Trophoblast cell (in vitro differentiated cells and primary cell): ENCODE data around the gene ADD2.
"Not testable (repeated sequence)": the region's sequence is repeated elsewhere in the genome, so short reads cannot be mapped to it uniquely, and the experiment has no call there.

Source experiments
- DNase-seq, 2 donors: peaks; one replicate each; pipeline ENCODE4 v3.0.0-alpha.2; 2016
- H2AFZ ChIP-seq: 2 replicates; pipeline ENCODE4 v1.6.1; 2013; ENCODE audit warnings: low read length, moderate library complexity, mild to moderate bottlenecking; ENCODE audit not compliant: insufficient read depth, poor library complexity
- H2AK5ac ChIP-seq: 2 replicates; pipeline ENCODE4 v1.6.1; 2013; ENCODE audit warnings: mild to moderate bottlenecking, low read length
- H2BK120ac ChIP-seq: 2 replicates; pipeline ENCODE4 v1.6.1; 2013; ENCODE audit warnings: low read length, mild to moderate bottlenecking, moderate library complexity; ENCODE audit not compliant: insufficient read depth, poor library complexity
- H2BK12ac ChIP-seq: 2 replicates; pipeline ENCODE4 v1.6.1; 2013; ENCODE audit warnings: mild to moderate bottlenecking, low read length, moderate library complexity
- H2BK5ac ChIP-seq: 2 replicates; pipeline ENCODE4 v1.6.1; 2013; ENCODE audit warnings: low read length, low read depth, moderate library complexity, mild to moderate bottlenecking; ENCODE audit not compliant: poor library complexity
- H3K14ac ChIP-seq: 2 replicates; pipeline ENCODE4 v1.6.1; 2013; ENCODE audit warnings: mild to moderate bottlenecking, low read length
- H3K18ac ChIP-seq: 2 replicates; pipeline ENCODE4 v1.6.1; 2013; ENCODE audit warnings: mild to moderate bottlenecking, low read length
- H3K23ac ChIP-seq: 2 replicates; pipeline ENCODE4 v1.6.1; 2013; ENCODE audit warnings: low read length
- H3K27ac ChIP-seq: 2 replicates; pipeline ENCODE4 v1.5.1; 2013; ENCODE audit warnings: low read depth, mild to moderate bottlenecking, inconsistent platforms, low read length, moderate library complexity
- H3K27me3 ChIP-seq: 2 replicates; pipeline ENCODE4 v1.6.1; 2013; ENCODE audit warnings: inconsistent platforms, mild to moderate bottlenecking, low read length, moderate library complexity; ENCODE audit not compliant: insufficient read depth
- H3K36me3 ChIP-seq, 2 experiments: 1 replicate in 1 of 2; 2 replicates in 1 of 2; pipeline ENCODE4 v1.6.1; 2013; ENCODE audit warnings: low read length in 2 of 2, mild to moderate bottlenecking in 2 of 2, moderate library complexity in 1 of 2; ENCODE audit not compliant: insufficient read depth in 2 of 2, control insufficient read depth in 1 of 2
- H3K4ac ChIP-seq: 2 replicates; pipeline ENCODE4 v1.6.1; 2013; ENCODE audit warnings: low read depth, mild to moderate bottlenecking, low read length, moderate library complexity
- H3K4me1 ChIP-seq, 2 experiments: 1 replicate in 1 of 2; 2 replicates in 1 of 2; pipeline ENCODE4 v1.6.1; 2013; ENCODE audit warnings: low read length in 2 of 2, mild to moderate bottlenecking in 2 of 2, moderate library complexity in 1 of 2; ENCODE audit not compliant: insufficient read depth in 2 of 2, control insufficient read depth in 1 of 2
- H3K4me2 ChIP-seq: 2 replicates; pipeline ENCODE4 v1.6.1; 2013; ENCODE audit warnings: inconsistent platforms, mild to moderate bottlenecking, low read length, moderate library complexity
- H3K4me3 ChIP-seq: 2 replicates; pipeline ENCODE4 v1.5.1; 2013; ENCODE audit warnings: mild to moderate bottlenecking, low read depth, low read length, inconsistent platforms
- H3K79me1 ChIP-seq: one replicate; pipeline ENCODE4 v1.6.1; 2013; ENCODE audit warnings: low read length
- H3K79me2 ChIP-seq: 2 replicates; pipeline ENCODE4 v1.6.1; 2013; ENCODE audit warnings: low read length, mild to moderate bottlenecking; ENCODE audit not compliant: control insufficient read depth, insufficient read depth, poor library complexity
- H3K9ac ChIP-seq: 2 replicates; pipeline ENCODE4 v1.6.1; 2013; ENCODE audit warnings: mild to moderate bottlenecking, low read length
- H3K9me3 ChIP-seq: 2 replicates; pipeline ENCODE4 v1.6.1; 2013; ENCODE audit warnings: low read depth, mild to moderate bottlenecking, control low read depth, inconsistent platforms, low read length; ENCODE audit not compliant: insufficient read depth
- H4K12ac ChIP-seq: 2 replicates; pipeline ENCODE4 v1.6.1; 2013; ENCODE audit warnings: low read depth, mild to moderate bottlenecking, low read length, moderate library complexity
- H4K8ac ChIP-seq: 2 replicates; pipeline ENCODE4 v1.6.1; 2013; ENCODE audit warnings: low read depth, mild to moderate bottlenecking, low read length, moderate library complexity
- H4K91ac ChIP-seq: one replicate; pipeline ENCODE4 v1.6.1; 2013; ENCODE audit warnings: low read depth, mild to moderate bottlenecking, low read length, moderate library complexity
- WGBS: extraction: QIAGEN DNeasy Blood & Tissue Kit; methylation state at CpG from one replicate; pipeline ENCODE4 v1.1.7; 2013; ENCODE audit warnings: missing lambda C conversion rate; ENCODE audit not compliant: insufficient read length, insufficient coverage; ENCODE audit errors: extremely low coverage; 5-methylcytosine and 5-hydroxymethylcytosine counted together

Gene ADD2

GRCh38 chr2:70657246-70657645 is 110.8 kb downstream of the ADD2 start:
- no peak overlapping the region for H3K14ac ChIP-seq
- H3K4ac ChIP-seq, result no peak overlapping the region
- no peaks in the 10 kb centered on the region for H3K79me1 ChIP-seq
- no peak overlapping the region for H3K23ac ChIP-seq
- no peak overlapping the region for H2AFZ ChIP-seq
- no peak overlapping the region for H4K8ac ChIP-seq
- no peak overlapping the region for H2AK5ac ChIP-seq
- H3K18ac ChIP-seq, result no peak overlapping the region
- no peak overlapping the region for H3K4me2 ChIP-seq
- H2BK12ac ChIP-seq, result no peak overlapping the region
- H3K4me1 ChIP-seq, result no peaks in the 10 kb centered on the region
- no peaks in the 10 kb centered on the region for H3K27me3 ChIP-seq
- no peak overlapping the region for H4K91ac ChIP-seq
- H2BK5ac ChIP-seq, result no peak overlapping the region
- H2BK120ac ChIP-seq, result no peak overlapping the region
- H3K36me3 ChIP-seq, result no peaks in the 10 kb centered on the region
- H3K4me3 ChIP-seq, result no peak overlapping the region
- H3K9me3 ChIP-seq, result peaks cover 1% of the 10 kb centered on the region
- H3K27ac ChIP-seq, result no peak overlapping the region
- no peak overlapping the region for H4K12ac ChIP-seq
- H3K79me2 ChIP-seq, result no peaks in the 10 kb centered on the region
- DNase-seq, result no peak
- no CpG with 5 or more reads among the region's 5 CpGs for WGBS
- no peak overlapping the region for H3K9ac ChIP-seq

GRCh38 chr2:70656421-70657010 is 111.5 kb downstream of the ADD2 start:
- Histone ChIP-seq H3K27ac (no peak overlapping the region), H3K18ac (no peak overlapping the region), H3K4ac (no peak overlapping the region), H3K23ac (no peak overlapping the region), H3K79me2 (no peaks in the 10 kb centered on the region), H2AK5ac (no peak overlapping the region), H2BK5ac (no peak overlapping the region), H4K12ac (no peak overlapping the region), H3K4me1 (no peaks in the 10 kb centered on the region), H3K9ac (no peak overlapping the region), H3K79me1 (no peaks in the 10 kb centered on the region), H2BK120ac (no peak overlapping the region), H2AFZ (no peak overlapping the region), H3K36me3 (no peaks in the 10 kb centered on the region), H3K27me3 (no peaks in the 10 kb centered on the region), H3K14ac (no peak overlapping the region), H2BK12ac (no peak overlapping the region), H3K4me3 (no peak overlapping the region), H3K4me2 (no peak overlapping the region), H3K9me3 (peaks cover 1% of the 10 kb centered on the region), H4K91ac (no peak overlapping the region), H4K8ac (no peak overlapping the region)
- DNase-seq, result no peak
- WGBS, result no CpG with 5 or more reads among the region's 11 CpGs

- no peak overlapping the region for H2AFZ ChIP-seq
- no peak overlapping the region for H2BK12ac ChIP-seq
- no peak overlapping the region for H3K4me3 ChIP-seq
- no peaks in the 10 kb centered on the region for H3K79me1 ChIP-seq
- no peak overlapping the region for H4K12ac ChIP-seq
- H3K4ac ChIP-seq, result no peak overlapping the region
- H3K36me3 ChIP-seq, result no peaks in the 10 kb centered on the region
- no peaks in the 10 kb centered on the region for H3K79me2 ChIP-seq
- no peak overlapping the region for H3K23ac ChIP-seq
- H3K18ac ChIP-seq, result no peak overlapping the region
- no peak for DNase-seq
- no CpG with 5 or more reads among the region's 4 CpGs for WGBS
- no peak overlapping the region for H2BK120ac ChIP-seq
- H3K27ac ChIP-seq, result no peak overlapping the region
- H3K4me2 ChIP-seq, result no peak overlapping the region
- H4K8ac ChIP-seq, result no peak overlapping the region
- H2AK5ac ChIP-seq, result no peak overlapping the region
- no peaks in the 10 kb centered on the region for H3K4me1 ChIP-seq
- H3K9me3 ChIP-seq, result peaks cover 1% of the 10 kb centered on the region
- H4K91ac ChIP-seq, result no peak overlapping the region
- H2BK5ac ChIP-seq, result no peak overlapping the region
- no peaks in the 10 kb centered on the region for H3K27me3 ChIP-seq
- no peak overlapping the region for H3K9ac ChIP-seq
- H3K14ac ChIP-seq, result no peak overlapping the region
These were observed 112.2 kb downstream of the ADD2 start for GRCh38 chr2:70655786-70656185.

GRCh38 chr2:70655211-70655610 is 112.8 kb downstream of the ADD2 start:
- not testable (repeated sequence) for H3K18ac ChIP-seq, H3K4me3 ChIP-seq, H2BK12ac ChIP-seq, H3K9ac ChIP-seq, H3K4me1 ChIP-seq, H3K79me2 ChIP-seq, H3K14ac ChIP-seq, H3K4me2 ChIP-seq, H3K36me3 ChIP-seq, H2BK120ac ChIP-seq, H2BK5ac ChIP-seq, H4K8ac ChIP-seq, H4K12ac ChIP-seq, H2AFZ ChIP-seq, H3K27me3 ChIP-seq, H2AK5ac ChIP-seq, H3K27ac ChIP-seq, H3K23ac ChIP-seq, H3K4ac ChIP-seq, H3K9me3 ChIP-seq, H3K79me1 ChIP-seq, H4K91ac ChIP-seq
- DNase-seq, result peak in 1 of 2 donors; percentile 26
- WGBS, result no CpG with 5 or more reads among the region's 6 CpGs
